ENCODE results near the gene P2RX6. TPM values are rescaled to one million over a fixed set of nuclear protein-coding genes. Genes with fewer than 3 reads are reported as not detected.

P2RX6 gene
- total and polyA plus RNA-seq, 2 of the 4 experiments (the other 2 are of a cell fraction): 0.90 to 1.6 TPM

DNA sequence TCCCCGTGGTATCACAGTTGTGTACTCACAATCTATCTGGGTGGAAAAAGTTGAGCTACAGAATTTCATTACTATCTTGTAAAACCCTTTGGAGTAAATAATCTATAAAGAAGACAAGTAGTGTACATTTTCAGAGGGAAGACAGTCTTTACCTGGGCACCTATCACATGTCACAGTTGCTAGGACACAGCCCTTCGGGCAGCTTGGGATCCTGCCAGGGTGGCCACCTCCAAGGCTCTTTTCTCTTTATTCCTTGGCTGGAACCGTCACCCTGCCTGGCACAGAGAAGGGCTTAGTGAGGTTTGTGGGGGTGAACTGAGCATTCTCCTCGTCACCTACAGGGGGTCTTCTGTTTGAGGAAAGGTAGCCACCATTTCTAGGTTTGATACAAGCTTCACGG is 54.4 kb downstream of the P2RX6 start:
- Histone ChIP-seq H2AK5ac (ENCODE audit: low read depth, low read length) (no peak overlapping the region), H4K20me1 (ENCODE audit: insufficient read depth, low read length) (no peaks in the 10 kb centered on the region), H2BK15ac (ENCODE audit: low read depth, low read length) (no peak overlapping the region), H2BK5ac (ENCODE audit: low read depth, low read length, poor library complexity, severe bottlenecking) (no peak overlapping the region), H3K18ac (ENCODE audit: low read depth, low read length) (no peak overlapping the region), H3K9me3 (ENCODE audit: control insufficient read depth, insufficient read depth, low read length) (peaks cover 10% of the 10 kb centered on the region; the same call in 1 of the 2 replicates), H2AK9ac (replicated peaks; ENCODE audit: low read depth, low read length, poor library complexity) (no peak overlapping the region), H2BK120ac (ENCODE audit: low read depth, low read length) (no peak overlapping the region), H3K27me3 (ENCODE audit: control insufficient read depth, insufficient read depth, low read length) (peaks cover 22% of the 10 kb centered on the region), H3K27ac (ENCODE audit: insufficient read depth, low read length) (no peak overlapping the region), H2BK20ac (ENCODE audit: low read depth, low read length) (no peak overlapping the region), H3K36me3 (ENCODE audit: control insufficient read depth, insufficient read depth, low read length) (no peaks in the 10 kb centered on the region), H3K9me1 (ENCODE audit: insufficient read depth, low read length) (peaks cover 5% of the 10 kb centered on the region; the same call in 1 of the 2 replicates), H3K79me1 (ENCODE audit: low read depth in 1 of 2, low read length in 2 of 2) (no peaks in the 10 kb centered on the region), H3K4me3 (ENCODE audit: insufficient read depth, low read depth, low read length) (no peak overlapping the region), H4K91ac (ENCODE audit: insufficient read depth, low read depth, low read length) (no peak overlapping the region), H3K56ac (ENCODE audit: extremely low read depth, insufficient read depth, low read length) (no peak overlapping the region), H3K4me1 (ENCODE audit: control insufficient read depth, insufficient read depth, low read length) (peaks cover 3% of the 10 kb centered on the region), H3K23ac (ENCODE audit: low read depth, low read length) (no peak overlapping the region), H3K14ac (replicated peaks; ENCODE audit: low read depth, low read length) (no peak overlapping the region), H4K8ac (ENCODE audit: low read depth in 2 of 2, low read length in 2 of 2) (no peak overlapping the region), H4K5ac (ENCODE audit: low read depth, low read length) (no peak overlapping the region), H3K4ac (ENCODE audit: low read depth, low read length) (no peak overlapping the region), H3K4me2 (ENCODE audit: low read depth, low read length) (no peak overlapping the region), H3K9ac (ENCODE audit: low read depth, low read length) (no peak overlapping the region), H2AFZ (replicated peaks; ENCODE audit: low read length, poor library complexity) (no peak overlapping the region)
- DNase-seq: no peak
- intact Hi-C loops (cut with micrococcal nuclease) (no loop called here), dilution Hi-C loops (cut with HindIII; ENCODE audit: low sequenced_read_pairs, unreplicated experiment) (no loop called here), in situ Hi-C loops (cut with MboI; ENCODE audit: low sequenced_read_pairs) (no loop called here)
- no CpG with 5 or more reads among the region's 5 CpGs for WGBS, 2 experiments (ENCODE audit: extremely low coverage in 2 of 2, insufficient read length in 1 of 2)
- ChIA-PET POLR2A (ENCODE audit: unreplicated experiment) (no interaction called here), CTCF (no interaction called here)
- no peak for TF ChIP-seq MAFK (IDR thresholded peaks at IDR 0.05; ENCODE audit: low read depth, low read length)
- TF ChIP-seq RCOR1 (IDR thresholded peaks at IDR 0.05; ENCODE audit: insufficient replicate concordance, low read length): no peak
- TF ChIP-seq FOS (IDR thresholded peaks at IDR 0.05; ENCODE audit: low read depth, low read length): no peak
- TF ChIP-seq, protein P1, sequence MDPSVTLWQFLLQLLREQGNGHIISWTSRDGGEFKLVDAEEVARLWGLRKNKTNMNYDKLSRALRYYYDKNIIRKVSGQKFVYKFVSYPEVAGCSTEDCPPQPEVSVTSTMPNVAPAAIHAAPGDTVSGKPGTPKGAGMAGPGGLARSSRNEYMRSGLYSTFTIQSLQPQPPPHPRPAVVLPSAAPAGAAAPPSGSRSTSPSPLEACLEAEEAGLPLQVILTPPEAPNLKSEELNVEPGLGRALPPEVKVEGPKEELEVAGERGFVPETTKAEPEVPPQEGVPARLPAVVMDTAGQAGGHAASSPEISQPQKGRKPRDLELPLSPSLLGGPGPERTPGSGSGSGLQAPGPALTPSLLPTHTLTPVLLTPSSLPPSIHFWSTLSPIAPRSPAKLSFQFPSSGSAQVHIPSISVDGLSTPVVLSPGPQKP (IDR thresholded peaks at IDR 0.05; ENCODE audit: borderline replicate concordance, low read depth, low read length): no peak
- no peak for TF ChIP-seq POLR2A (IDR thresholded peaks at IDR 0.05; ENCODE audit: low read depth, low read length)
- TF ChIP-seq NFE2L2 (IDR thresholded peaks at IDR 0.05; ENCODE audit: low read depth, low read length): no peak
- no peak for TF ChIP-seq MAZ (IDR thresholded peaks at IDR 0.05; ENCODE audit: borderline replicate concordance, low read depth, low read length)
- no peak for TF ChIP-seq CHD1 (IDR thresholded peaks at IDR 0.05; ENCODE audit: low read depth, low read length)
- no peak for TF ChIP-seq MXI1 (IDR thresholded peaks at IDR 0.05; ENCODE audit: borderline replicate concordance, low read depth, low read length)
- TF ChIP-seq, protein P2, sequence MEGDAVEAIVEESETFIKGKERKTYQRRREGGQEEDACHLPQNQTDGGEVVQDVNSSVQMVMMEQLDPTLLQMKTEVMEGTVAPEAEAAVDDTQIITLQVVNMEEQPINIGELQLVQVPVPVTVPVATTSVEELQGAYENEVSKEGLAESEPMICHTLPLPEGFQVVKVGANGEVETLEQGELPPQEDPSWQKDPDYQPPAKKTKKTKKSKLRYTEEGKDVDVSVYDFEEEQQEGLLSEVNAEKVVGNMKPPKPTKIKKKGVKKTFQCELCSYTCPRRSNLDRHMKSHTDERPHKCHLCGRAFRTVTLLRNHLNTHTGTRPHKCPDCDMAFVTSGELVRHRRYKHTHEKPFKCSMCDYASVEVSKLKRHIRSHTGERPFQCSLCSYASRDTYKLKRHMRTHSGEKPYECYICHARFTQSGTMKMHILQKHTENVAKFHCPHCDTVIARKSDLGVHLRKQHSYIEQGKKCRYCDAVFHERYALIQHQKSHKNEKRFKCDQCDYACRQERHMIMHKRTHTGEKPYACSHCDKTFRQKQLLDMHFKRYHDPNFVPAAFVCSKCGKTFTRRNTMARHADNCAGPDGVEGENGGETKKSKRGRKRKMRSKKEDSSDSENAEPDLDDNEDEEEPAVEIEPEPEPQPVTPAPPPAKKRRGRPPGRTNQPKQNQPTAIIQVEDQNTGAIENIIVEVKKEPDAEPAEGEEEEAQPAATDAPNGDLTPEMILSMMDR (conservative IDR thresholded peaks at IDR 0.05; ENCODE audit: low read depth, low read length): no peak
- TF ChIP-seq RAD21 (IDR thresholded peaks at IDR 0.05; ENCODE audit: low read length): no peak
- TF ChIP-seq RFX5 (IDR thresholded peaks at IDR 0.05; ENCODE audit: low read depth, low read length): no peak
- no TSS peak for BruUV-seq (replicated peaks)
- no peak for ATAC-seq (ENCODE audit: low read depth)
